Putamen (tissue), 1 donor: ENCODE results near the gene UBE2O.

Experiments used
- DNase-seq: peaks from one replicate; pipeline ENCODE4 v3.0.0-alpha.2; 2016; ENCODE audit warnings: low spot score

Gene UBE2O

DNA sequence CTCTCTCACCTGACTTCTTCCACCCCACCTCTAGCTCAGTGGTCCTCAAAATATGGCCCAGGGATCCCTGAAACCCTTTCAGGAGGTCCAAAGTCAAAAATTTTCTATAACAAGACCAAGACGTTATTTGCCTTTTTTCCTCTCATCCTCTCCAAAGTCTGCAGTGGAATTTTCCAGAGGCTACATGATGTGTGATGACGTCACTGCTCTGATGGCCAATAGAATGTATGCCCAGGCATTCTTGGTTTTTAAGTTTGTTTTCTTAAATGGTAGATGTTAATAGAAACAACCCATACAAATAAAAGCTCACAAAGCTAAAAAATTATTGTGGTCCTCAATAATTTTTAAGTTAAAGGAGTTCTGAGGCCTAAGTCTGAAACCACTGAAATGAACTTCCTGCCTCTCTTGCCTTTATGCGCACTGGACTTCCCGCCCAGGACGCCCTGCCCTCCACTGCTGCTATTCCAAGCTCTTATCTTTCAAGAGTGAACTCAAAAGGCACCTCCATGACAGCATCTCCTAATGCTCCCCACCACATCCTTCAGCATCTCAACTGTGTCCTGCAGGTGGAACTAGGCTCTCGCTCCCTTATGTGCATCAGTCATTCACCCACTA, 13.5 kb downstream of the UBE2O start:
- no peak for DNase-seq

DNA sequence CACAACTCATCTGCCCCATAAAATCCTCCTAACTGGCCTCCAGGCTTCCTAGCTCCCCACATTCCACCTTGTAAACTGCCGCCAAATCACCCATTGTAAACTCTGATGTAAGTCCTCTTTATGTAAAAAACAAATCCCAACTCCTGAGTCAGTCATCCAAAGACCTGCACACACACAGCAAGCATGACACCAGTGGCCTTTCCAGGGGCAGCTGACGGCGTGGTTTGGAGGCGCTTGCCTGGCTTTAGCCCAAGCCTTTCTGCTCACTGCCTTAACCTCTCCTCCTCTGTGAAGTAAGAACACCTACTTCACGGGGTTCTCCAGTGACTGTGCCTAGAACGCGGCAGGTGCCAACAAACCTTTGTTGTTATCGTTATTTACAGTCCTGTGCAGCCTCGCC, 14.0 kb downstream of the UBE2O start:
- no peak for DNase-seq

DNA sequence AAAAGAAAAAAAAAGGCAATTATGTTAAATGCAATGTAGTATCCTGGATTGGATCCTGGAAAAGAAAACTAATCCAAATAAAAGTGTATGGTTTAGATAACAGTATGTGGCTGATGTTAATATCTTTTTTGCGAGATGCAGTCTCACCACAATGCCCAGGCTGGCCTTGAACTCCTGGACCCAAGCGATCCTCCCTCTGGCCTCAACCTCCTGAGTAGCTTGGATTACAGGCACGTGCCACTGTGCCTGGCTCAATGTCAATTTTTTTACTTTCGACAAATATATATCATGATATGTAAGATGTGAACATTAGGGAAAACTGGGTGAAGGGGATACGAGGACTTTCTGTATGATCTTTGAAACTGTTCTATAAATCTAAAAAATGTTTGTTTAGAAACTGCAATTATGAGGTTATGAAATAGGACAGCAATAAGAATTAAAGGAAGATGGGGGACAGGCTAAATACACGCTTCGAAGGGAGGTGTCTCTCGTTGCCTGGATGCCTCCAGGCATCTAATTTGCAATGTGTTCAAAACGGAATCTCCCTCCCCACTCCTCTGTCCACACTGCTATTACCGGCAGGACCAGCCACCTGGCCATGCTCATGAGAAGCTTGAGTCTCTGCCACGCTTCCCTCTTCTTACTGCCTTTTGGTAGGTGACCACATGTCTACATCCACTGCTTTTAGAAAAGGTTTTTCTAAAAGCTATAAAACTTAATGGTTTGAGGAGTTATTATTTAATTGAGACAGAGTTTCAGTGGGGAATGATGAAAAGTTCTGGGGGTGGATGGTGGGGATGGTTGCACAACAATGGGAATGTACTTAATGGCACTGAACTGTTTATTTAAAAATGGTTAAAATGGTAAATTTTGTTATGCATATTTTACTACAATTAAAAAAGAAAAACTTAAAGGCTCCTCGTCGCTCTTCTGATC, 15.2 kb downstream of the UBE2O start:
- DNase-seq, result no peak

DNA sequence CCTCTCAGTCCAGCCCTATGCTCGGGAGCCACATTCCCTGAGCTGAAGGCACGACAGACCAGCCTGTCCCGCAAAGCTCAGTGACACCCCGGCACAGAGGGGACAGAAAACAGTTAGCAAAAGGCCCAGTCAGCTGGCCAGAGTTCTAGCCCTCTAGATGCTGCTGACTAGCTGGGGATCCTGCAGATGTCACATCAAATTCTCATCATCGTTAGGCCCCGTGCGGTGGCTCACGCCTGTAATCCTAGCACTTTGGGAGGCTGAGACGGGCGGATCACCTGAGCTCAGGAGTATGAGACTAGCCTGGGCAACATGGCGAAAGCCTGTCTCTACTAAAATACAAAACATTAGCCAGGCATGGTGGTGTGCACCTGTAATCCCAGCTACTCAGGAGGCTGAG, 17.2 kb downstream of the UBE2O start:
- no peak for DNase-seq

DNA sequence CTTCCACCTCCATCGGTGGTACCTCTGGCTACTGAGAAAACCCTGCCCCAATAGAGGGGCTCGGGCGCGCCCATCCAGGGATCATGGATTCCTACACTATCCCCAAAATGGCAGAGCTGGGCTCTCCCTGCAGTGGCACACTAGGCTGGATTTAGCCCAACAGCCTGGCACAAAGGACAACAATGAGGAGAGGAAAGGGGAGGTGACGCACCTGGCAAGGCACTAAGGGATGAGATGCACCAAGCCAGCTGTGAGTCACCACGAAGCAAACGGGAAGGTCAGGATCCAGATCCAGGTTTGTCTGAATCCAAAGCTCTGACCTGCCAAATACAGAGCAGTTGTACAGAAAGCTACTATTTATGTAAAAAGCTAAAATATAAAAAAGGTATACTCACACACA, 18.1 kb downstream of the UBE2O start:
- no peak for DNase-seq

DNA sequence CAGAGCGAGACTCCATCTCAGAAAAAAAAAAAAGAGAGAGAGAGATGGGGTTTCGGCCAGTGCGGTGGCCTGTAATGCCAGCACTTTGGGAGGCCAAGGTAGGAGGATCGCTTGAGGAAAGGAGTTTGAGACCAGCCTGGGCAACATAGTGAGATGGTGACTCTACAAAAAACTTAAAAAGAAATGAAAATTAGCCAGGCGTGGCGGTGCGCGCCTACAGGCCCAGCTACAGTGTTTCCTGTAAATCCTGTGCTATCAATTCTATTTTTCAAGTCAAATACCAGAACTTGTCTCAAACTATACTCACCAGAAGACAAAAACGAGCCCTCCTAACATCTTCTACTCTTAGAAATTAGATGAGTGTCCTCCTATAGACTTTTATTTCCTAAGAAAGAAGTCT, 19.3 kb downstream of the UBE2O start:
- no peak for DNase-seq

DNA sequence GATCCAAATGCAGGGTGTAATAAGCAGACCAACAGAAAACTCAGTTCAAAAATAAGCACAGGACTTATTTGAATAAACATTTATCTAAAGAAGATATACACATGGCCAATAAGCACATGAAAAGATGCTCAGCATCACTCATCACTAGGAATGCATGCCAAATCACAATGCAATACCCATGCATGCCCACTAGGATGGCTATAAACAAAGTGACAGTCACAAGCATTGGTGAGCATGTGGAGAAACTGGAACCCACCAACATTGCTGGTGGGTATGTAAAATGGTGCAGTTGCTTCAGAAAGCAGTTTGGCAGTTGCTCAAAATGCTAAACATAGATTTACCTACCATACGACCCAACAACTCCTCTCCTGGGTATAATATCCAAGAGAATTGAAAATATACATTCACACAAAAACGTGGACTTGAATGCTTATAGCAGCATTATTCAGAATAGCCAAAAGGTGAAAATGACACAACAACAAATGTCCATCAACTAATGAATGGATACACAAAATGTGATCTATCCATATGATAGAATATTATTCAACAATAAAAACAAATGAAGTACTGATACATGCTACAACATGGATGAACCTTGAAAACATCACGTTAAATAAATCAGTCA, 20.1 kb downstream of the UBE2O start:
- DNase-seq, result no peak

DNA sequence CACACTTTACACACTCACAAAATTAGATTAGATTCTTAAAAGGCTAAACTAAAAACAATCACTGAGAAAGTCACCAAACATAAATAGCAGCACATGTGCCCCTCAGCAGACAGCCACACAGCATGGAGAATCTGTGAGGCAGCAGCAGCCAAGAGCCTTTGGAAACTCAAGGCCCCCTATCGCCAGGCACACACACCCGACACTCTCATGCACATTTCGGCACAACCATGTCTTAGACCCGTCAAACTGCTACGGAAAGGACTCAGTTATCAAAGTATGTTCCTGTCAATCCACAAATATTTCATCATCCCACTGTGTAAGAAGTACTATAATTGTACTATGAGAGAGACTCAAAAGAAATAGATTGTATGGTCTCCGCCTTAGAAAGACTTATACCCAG, 20.9 kb downstream of the UBE2O start:
- no peak for DNase-seq

DNA sequence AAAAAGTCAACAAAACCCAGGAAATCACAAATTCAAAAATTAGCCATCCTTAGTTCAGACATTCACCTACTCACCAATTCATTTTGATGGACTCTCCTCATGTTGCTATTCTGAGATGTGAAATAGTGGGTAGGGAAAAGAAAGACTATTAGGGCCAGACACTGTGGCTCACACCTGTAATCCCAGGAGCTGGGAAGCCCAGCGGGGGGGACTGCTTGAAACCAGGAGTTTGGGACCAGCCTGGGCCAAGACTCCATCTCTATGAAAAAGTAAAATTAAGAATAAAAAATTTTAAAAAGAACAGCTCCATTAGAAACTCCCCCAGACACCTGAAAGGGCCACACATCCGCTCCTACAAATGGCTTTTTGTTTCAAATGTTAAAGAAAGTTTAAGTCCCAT, 21.4 kb downstream of the UBE2O start:
- no peak for DNase-seq

DNA sequence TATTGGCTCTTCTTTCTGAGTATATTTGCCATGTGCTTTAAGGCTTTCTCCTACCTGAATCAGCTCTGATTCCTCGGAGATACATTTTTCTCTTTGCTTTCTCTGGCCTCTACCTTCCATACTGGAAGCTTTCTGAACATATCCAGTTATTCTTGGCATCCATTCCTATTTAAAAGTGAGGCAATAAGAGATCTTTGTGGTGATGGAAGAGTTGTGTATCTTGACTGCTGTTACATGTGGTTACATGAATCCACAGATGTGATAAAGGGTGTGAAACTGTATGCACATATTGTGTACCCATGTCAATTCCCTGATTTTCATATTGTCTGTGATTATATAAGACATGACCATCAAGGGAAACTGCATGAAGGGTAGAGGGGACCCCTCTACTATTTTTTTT, 24.4 kb downstream of the UBE2O start:
- no peak for DNase-seq

DNA sequence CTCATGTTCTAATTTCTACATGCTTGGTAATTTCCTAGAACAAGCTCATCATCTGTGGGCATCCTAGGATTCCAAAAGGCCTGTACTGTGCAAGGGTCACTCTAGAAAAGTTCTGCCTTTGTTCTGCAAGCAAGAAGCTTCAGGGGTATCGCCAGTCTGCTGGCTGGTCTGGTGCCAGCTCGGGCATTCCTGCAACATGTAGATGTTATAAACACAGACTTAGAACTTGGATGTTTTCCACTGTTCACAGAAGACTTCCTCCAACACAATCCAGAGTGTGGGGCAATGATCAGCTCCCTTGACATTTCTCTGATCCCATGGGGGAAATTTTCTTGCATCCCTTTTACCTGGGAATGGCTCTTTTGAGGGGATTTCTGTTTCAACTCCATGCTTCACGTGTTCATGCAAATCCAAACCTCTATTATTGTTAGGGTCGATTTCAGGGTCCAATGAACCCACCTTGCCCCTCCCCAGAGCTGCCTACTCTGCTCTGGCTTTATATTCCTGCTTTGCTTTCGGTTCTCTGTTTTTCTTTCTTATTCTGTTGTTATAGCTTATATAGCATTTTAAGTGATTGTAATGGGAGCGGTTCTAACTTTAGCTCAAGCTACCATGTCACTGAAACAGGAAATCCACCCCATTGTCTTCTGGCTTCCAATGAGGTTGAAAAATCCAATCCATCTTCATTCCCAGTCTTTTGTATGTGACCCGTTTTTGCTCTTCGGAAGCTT, 25.3 kb downstream of the UBE2O start:
- no peak for DNase-seq

DNA sequence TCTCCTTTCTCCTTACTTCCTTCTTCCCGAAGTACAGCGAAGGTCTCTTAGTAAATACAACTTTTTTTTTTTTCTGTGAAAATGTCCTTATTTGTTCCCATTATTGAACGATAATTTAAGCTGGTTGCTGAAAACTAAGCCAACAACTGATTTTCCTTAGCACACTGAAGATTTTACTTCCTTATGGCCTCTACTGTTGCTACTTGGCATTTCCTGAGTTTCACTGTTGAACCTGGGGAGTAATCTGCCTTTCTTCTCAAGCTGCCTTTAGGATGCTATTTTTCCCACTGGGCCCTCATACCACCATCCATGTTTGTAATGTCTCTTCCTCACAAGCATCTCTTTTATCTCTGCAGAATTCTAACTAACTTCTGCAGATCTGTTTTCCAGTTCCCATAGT, 26.1 kb downstream of the UBE2O start:
- DNase-seq, result no peak

DNA sequence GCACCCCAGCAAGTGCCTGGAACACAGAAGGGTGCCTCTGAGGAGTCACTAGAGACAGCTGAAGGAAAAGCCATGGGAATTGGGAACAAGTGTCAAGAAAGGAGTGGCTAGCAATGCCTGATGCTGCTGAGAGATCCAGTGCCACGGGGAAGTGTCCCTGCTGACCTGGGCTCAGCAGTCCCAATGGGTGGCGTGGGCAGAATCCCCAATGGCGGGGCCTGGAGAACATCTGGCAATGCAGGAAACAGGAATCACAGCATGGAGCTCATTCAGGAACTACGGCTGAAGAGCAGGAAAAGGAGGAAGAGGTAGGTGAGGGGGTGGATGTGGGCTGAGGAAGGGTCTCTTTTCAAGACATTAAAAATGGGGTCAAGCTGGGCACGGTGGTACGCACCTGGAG, 30.1 kb downstream of the UBE2O start:
- DNase-seq, result no peak

DNA sequence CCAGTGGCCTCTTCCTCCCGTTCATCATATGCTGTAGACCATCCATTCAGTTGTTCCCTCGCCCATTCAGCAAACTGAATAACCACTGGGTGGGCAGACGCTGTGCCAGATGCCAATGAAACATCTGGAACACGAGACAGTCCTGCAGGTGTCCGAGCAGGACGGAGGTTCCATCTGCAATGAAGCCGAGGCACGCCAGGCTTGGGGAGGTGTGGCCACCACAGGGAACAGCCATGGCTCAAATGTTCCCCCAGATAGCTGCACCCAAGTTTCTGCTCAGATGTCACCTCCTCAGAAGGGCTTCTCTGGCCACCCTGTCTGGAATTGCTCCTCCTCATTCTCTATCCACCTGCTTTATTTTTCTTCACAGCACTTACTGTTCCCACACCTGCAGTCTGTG, 30.5 kb downstream of the UBE2O start:
- DNase-seq, result no peak

DNA sequence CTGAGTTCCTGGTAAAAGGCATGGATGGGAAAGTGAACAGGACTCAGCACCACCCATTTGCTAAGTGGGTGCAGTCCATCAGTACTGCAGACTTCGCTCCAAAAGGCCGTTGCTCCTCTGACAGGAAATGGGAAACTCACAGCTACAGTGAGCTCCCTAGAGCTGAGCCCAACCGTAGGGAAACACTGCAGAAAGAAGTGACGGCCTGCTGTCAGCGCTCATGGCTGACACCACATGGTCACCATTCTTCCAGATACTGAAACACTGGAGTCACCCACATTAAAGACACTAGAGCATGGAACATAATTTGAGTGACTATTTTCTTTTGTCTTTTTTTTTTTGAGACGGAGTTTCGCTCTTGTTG, 31.9 kb downstream of the UBE2O start:
- no peak for DNase-seq

DNA sequence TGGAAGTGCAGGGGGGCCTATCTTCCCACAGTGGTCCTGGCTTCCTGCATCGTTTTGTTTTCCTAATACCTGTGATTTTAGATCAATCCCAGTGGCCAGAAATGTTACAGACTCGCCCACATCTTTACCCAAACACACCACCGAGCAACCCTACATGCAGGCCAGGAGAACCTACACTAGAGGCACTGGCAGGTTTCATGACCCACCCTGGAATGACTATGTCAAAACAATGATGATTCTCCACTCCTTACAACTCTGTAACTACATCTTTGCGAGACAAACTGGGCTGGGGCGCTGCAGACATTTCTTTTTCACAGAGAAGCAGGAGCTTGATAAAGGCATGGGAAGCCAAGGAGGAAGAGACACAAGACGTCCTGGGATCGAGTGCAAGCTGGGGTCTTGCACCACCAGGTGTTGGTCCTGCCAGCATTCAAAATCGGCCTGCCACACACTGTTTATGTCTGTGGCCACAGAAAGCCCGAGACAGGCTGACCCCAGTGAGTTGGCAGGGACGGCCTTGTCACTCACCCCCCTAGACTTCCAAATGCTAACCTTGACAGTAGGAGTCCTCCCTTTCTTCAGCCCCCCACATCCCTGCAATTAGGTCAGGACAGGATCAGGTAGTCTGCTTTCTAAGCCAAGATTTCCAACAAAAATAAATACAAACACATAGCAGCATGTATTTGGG, 32.5 kb downstream of the UBE2O start:
- DNase-seq, result no peak

DNA sequence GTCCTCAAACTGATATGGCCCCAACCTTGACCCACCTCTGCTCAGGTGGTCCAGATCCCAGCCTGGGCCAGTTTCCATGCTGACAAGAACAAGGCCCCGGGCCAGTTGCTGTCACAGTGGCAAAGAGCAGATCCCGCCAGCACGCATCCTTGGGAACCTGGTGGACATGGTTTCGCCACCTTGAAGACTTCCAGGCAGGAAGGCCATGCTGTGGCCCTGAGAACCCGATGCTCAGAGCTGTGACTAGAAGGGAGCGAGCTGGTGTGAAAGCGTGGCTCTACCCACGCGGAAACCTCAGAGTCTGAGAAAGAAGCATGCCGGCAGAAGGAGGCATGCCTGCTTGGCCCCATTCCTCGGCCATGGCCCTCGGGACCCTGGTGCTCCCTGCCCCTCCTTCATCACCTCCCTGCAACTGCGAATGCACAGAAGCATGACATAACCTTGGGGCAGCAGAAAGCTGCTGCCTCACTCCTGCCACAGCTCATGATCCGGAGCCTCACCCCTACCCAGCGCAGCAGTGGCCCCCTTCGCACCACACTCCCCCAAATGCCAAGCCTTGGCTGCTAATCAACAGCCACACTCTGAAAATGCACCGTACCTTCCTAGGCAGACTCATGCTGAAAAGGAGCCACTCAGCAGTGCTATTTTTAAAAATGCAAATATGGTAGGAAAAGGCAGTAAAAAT, 33.2 kb downstream of the UBE2O start:
- no peak for DNase-seq

DNA sequence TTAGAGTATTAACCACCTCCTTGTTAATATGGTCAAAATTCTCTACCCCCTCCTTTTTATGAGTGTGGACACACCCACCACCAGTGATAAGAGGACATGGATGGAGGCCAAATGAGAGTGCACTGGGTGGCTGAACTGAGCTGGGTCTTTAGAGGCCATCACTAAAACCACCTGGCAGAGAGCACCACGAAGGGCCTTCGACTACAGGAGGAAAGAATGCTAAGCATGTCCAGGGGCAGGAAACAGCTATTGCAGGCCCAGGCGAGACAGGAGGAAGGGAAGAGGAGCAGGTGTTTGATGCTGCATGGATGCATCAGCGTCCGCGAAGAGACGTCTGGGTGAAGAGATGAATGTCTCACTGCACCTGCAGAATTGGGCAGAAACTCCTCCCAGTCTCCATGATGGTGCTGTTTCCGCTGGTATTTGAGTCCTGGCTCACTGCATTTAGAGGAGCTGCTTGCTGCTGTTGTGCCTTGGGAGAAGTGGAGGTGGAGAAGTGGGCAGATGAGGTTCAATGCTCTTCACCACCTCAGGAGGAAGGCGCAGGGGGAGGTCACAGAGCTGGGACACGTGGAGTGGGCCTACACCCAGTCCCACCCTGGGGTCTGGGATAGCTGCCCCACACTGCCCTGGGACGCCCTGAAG, 35.3 kb downstream of the UBE2O start:
- DNase-seq, result no peak

DNA sequence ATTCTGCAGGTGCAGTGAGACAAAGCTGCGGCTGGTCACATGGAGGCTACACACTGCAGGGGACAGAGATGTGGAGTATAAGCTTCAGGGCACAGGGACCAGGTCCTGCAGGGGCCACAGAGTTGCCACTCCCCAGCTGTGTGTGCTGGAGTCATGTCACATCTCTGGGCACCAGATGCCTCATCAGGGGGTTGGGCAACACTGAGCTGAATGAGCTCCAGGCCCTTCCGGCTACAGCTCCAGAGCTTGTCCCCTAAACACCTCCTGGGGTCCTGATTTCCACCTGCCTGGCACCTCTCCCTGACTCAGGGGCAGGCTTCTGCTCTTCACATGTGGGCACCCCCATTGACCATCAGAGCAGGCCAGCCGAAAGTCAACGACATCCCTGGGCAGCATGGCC, 36.1 kb downstream of the UBE2O start:
- no peak for DNase-seq

DNA sequence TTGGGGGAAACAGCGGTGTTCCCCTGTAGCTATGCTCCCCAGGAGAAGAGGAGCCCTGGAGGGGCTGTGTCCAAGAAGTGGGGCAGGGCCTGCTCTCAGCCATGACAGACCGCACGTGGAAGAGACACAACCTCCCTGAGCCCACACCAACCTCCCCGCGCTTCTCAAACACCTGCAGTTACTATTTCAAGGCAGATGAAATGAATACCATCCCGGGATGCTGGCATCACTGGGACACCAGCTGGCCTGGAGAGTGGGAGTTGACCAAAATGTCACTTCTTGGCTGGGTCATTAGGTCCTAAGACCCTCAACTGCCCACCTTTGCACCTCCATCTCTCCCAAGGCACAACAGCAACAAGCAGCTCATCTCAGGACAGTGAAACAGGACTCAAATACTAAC, 36.5 kb downstream of the UBE2O start:
- DNase-seq, result no peak

DNA sequence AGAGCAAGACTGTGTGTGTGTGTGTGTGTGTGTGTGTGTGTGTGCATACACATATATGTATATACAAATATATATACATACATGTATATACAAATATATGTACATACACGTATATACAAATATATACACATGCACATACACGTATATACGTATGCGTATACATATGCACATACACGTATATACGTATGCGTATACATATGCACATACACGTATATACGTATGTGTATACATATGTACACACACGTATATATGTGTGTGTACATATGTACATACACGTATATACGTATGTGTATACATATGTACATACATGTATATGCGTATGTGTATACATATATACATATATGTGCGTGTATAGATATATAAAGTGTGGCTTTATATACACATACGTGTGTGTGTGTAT, 37.2 kb downstream of the UBE2O start:
- DNase-seq, result no peak
